Measurements from ENCODE around the gene MDC1. TPM values are rescaled to one million over a fixed set of nuclear protein-coding genes. Genes with fewer than 3 reads are reported as not detected.

The MDC1 gene
- total RNA-seq, 1 experiment from 2014 or later = 75.8 TPM

DNA sequence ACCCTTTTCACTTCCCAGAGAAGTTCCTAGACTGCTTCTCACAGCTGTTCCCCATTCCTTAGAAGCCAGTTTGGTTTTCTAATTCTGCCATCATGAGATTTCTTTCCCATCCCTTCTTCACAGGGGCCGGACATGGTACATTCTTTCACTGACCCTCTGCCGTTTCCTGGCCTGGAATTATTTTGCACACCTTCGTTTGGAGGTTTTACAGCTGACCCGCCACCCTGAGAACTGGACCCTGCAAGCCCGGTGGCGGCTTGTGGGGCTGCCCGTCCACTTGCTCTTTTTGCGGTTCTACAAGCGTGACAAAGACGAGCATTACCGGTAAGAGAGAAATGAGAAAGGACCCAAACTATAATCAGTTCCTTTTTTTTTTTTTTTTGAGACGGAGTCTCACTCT, 65.9 kb downstream of the MDC1 start:
- RAD21 ChIA-PET (ENCODE audit: low non-redundant PET in 1 of 2, low total read pairs in 2 of 2, uncharacterized antibody in 2 of 2, unreplicated experiment in 2 of 2) = no interaction called here
- intact Hi-C loops (cut with micrococcal nuclease) = no loop called here
- Histone ChIP-seq H3K27me3 (ENCODE audit: insufficient read depth, low read length) (no peaks in the 10 kb centered on the region), H3K4me2 (ENCODE audit: low read length) (no peak overlapping the region), H3K79me2 (ENCODE audit: insufficient read depth, low read length) (peaks cover 23% of the 10 kb centered on the region), H3K9me3 (ENCODE audit: control insufficient read depth in 1 of 2, insufficient read depth in 1 of 2, low read depth in 1 of 2, low read length in 2 of 2) (no peaks in the 10 kb centered on the region), H4K20me1 (ENCODE audit: insufficient read depth) (no peaks in the 10 kb centered on the region), H3K9me2 (ENCODE audit: insufficient read depth) (no peaks in the 10 kb centered on the region), H2AFZ (ENCODE audit: low read depth, low read length, poor library complexity, severe bottlenecking) (no peak overlapping the region), H3K27ac (ENCODE audit: low read depth, low read length) (no peak overlapping the region), H3K9ac (ENCODE audit: low read length) (no peak overlapping the region), H3K36me3 (ENCODE audit: control insufficient read depth in 1 of 2, insufficient read depth in 2 of 2, low read length in 2 of 2) (peaks cover 32 to 44% of the 10 kb centered on the region in 2 experiments; a peak in 3 of 4 replicates), H3K4me3 (replicated peaks in 1 of 2; ENCODE audit: low read depth in 1 of 2, low read length in 2 of 2) (no peak overlapping the region), H3K4me1 (ENCODE audit: control insufficient read depth in 1 of 2, insufficient read depth in 2 of 2, low read length in 2 of 2) (peaks cover 5 to 12% of the 10 kb centered on the region in 2 experiments)
- BruUV-seq (replicated peaks) = no TSS peak
- POLR2A ChIA-PET = interaction anchor here (0.8 to 1.5 kb wide), 2 partner anchors 80 to 94 kb away, joined by 3 to 4 read pairs; partner anchors contain the start of gene PRR3
- no peak for ATAC-seq
- CTCF ChIA-PET = no interaction called here
- no peak for TF ChIP-seq FOSL1 (IDR thresholded peaks at IDR 0.05; ENCODE audit: low read depth)
- no peak for TF ChIP-seq ELF1 (IDR thresholded peaks at IDR 0.05; ENCODE audit: borderline replicate concordance, low read depth)
- TF ChIP-seq CEBPB (IDR thresholded peaks at IDR 0.05; ENCODE audit: low read depth) = no peak
- TF ChIP-seq CBX3 (IDR thresholded peaks at IDR 0.05; ENCODE audit: low read depth) = no peak
- TF ChIP-seq POLR2AphosphoS5 (IDR thresholded peaks at IDR 0.05; ENCODE audit: low read depth, low read length) = 0 out of 2 replicates have a peak, but pooled peaks have one; percentile 8
- TF ChIP-seq, protein P1, sequence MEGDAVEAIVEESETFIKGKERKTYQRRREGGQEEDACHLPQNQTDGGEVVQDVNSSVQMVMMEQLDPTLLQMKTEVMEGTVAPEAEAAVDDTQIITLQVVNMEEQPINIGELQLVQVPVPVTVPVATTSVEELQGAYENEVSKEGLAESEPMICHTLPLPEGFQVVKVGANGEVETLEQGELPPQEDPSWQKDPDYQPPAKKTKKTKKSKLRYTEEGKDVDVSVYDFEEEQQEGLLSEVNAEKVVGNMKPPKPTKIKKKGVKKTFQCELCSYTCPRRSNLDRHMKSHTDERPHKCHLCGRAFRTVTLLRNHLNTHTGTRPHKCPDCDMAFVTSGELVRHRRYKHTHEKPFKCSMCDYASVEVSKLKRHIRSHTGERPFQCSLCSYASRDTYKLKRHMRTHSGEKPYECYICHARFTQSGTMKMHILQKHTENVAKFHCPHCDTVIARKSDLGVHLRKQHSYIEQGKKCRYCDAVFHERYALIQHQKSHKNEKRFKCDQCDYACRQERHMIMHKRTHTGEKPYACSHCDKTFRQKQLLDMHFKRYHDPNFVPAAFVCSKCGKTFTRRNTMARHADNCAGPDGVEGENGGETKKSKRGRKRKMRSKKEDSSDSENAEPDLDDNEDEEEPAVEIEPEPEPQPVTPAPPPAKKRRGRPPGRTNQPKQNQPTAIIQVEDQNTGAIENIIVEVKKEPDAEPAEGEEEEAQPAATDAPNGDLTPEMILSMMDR (IDR thresholded peaks at IDR 0.05 in 2 of 3, conservative IDR thresholded peaks at IDR 0.05 in 1 of 3; ENCODE audit: borderline replicate concordance in 1 of 3, insufficient read depth in 1 of 3, low read depth in 2 of 3, low read length in 2 of 3) = no peak
- no peak for DNase-seq (ENCODE audit: low read depth, low spot score)

Other genes with a start within 250 kb of the MDC1 start
- 108 TPM for gene HLA-E, start 227.8 kb downstream of the MDC1 start, total RNA-seq (2021; ENCODE audit: unreplicated experiment)
- gene GNL1, start 160.8 kb downstream of the MDC1 start, total RNA-seq (2021; ENCODE audit: unreplicated experiment) = 113 TPM
- gene PRR3, start 160.0 kb downstream of the MDC1 start, total RNA-seq (2021; ENCODE audit: unreplicated experiment) = 16.7 TPM
- 53.3 TPM for gene ABCF1, start 145.8 kb downstream of the MDC1 start, total RNA-seq (2021; ENCODE audit: unreplicated experiment)
- 104 TPM for gene PPP1R10, start 100.0 kb downstream of the MDC1 start, total RNA-seq (2021; ENCODE audit: unreplicated experiment)
- 112 TPM for gene MRPS18B, start 99.4 kb downstream of the MDC1 start, total RNA-seq (2021; ENCODE audit: unreplicated experiment)
- gene ATAT1, start 90.4 kb downstream of the MDC1 start, total RNA-seq (2021; ENCODE audit: unreplicated experiment) = 19.8 TPM
- 34.8 TPM for gene C6orf136, start 70.1 kb downstream of the MDC1 start, total RNA-seq (2021; ENCODE audit: unreplicated experiment)
- gene DHX16, start 44.3 kb downstream of the MDC1 start, total RNA-seq (2021; ENCODE audit: unreplicated experiment) = 46.0 TPM
- gene PPP1R18, start 30.6 kb downstream of the MDC1 start, total RNA-seq (2021; ENCODE audit: unreplicated experiment) = 33.6 TPM
- gene NRM, start 26.3 kb downstream of the MDC1 start, total RNA-seq (2021; ENCODE audit: unreplicated experiment) = 13.6 TPM
- 886 TPM for gene TUBB, start 3.1 kb upstream of the MDC1 start, total RNA-seq (2021; ENCODE audit: unreplicated experiment)
- 117 TPM for gene FLOT1, start 25.4 kb upstream of the MDC1 start, total RNA-seq (2021; ENCODE audit: unreplicated experiment)
- gene IER3, start 27.3 kb upstream of the MDC1 start, total RNA-seq (2021; ENCODE audit: unreplicated experiment) = 952 TPM
- 211 TPM for gene DDR1, start 167.2 kb upstream of the MDC1 start, total RNA-seq (2021; ENCODE audit: unreplicated experiment)
- gene GTF2H4, start 190.9 kb upstream of the MDC1 start, total RNA-seq (2021; ENCODE audit: unreplicated experiment) = 59.7 TPM
- gene VARS2, start 197.0 kb upstream of the MDC1 start, total RNA-seq (2021; ENCODE audit: unreplicated experiment) = 39.8 TPM
- not detected for gene SFTA2, start 214.9 kb upstream of the MDC1 start, total RNA-seq (2021; ENCODE audit: unreplicated experiment)
- gene MUCL3, start 223.7 kb upstream of the MDC1 start, total RNA-seq (2021; ENCODE audit: unreplicated experiment) = 0.15 TPM